B cell (primary cell): ENCODE data around the gene PRKAA2. TPM values are rescaled to one million over a fixed set of nuclear protein-coding genes. Genes with fewer than 3 reads are reported as not detected.

Source experiments
- ATAC-seq: fragments of 200-7000 bp; cut with Tn5 transposase; one replicate; pipeline ENCODE4 v1.10.0; 2021; ENCODE audit warnings: low read depth, mild to moderate bottlenecking, moderate number of reproducible peaks, moderate library complexity
- CTCF ChIA-PET: fragments of 350-600 bp; sonication (Branson Sonifier 250); formaldehyde crosslinking; loops from one replicate; lab custom pipeline; 2021; ENCODE audit warnings: antibody characterized with exemption, inconsistent platforms; lab: Charles Lee
- POLR2A ChIA-PET: fragments of 350-600 bp; sonication (Branson Sonifier 250); formaldehyde crosslinking; loops from one replicate; lab custom pipeline; 2021; ENCODE audit warnings: antibody characterized with exemption; lab: Charles Lee
- DNase-seq: peaks from one replicate; pipeline ENCODE4 v3.0.0; 2013
- H2AFZ ChIP-seq: 2 replicates; pipeline ENCODE4 v1.6.1; 2012; ENCODE audit warnings: mild to moderate bottlenecking, low read depth, low read length; ENCODE audit not compliant: insufficient read depth, poor library complexity, severe bottlenecking
- H3K27ac ChIP-seq, 2 donors: 1 replicate in 1 of 2; 2 replicates in 1 of 2; pipeline ENCODE4 v1.5.1; 2012 to 2013; ENCODE audit warnings: low read length in 2 of 2, mild to moderate bottlenecking in 2 of 2, moderate library complexity in 1 of 2
- H3K27me3 ChIP-seq, 4 experiments: fragments of 200-600 bp in 1 of 4; sonication (generic) in 1 of 4; replicated peaks in 1 of 4; 1 replicate in 2 of 4; 2 replicates in 2 of 4; pipeline versions ENCODE4 v1.6.1 to v1.7.0; 2013 to 2016; ENCODE audit warnings: low read length in 3 of 4, mild to moderate bottlenecking in 2 of 4, mixed read lengths in 1 of 4, moderate library complexity in 1 of 4; ENCODE audit not compliant: insufficient read depth in 4 of 4, control insufficient read depth in 3 of 4; ENCODE audit errors: control extremely low read depth in 1 of 4
- H3K36me3 ChIP-seq, 2 experiments: replicated peaks in 1 of 2; 1 replicate in 1 of 2; 2 replicates in 1 of 2; pipeline versions ENCODE4 v1.6.1 to v1.7.1; 2013; ENCODE audit warnings: low read length in 1 of 2; ENCODE audit not compliant: insufficient read depth in 2 of 2, control insufficient read depth in 1 of 2; ENCODE audit errors: control extremely low read depth in 1 of 2, extremely low read depth in 1 of 2
- H3K4me1 ChIP-seq, 2 donors: fragments of 200-600 bp in 1 of 2; sonication (generic) in 1 of 2; 1 replicate in 1 of 2; 2 replicates in 1 of 2; pipeline versions ENCODE4 v1.5.1 to v1.6.1; 2013 to 2017; ENCODE audit warnings: low read length in 2 of 2; ENCODE audit not compliant: control insufficient read depth in 2 of 2, insufficient read depth in 2 of 2
- H3K4me2 ChIP-seq: replicated peaks from 2 replicates; pipeline ENCODE3; 2012; ENCODE audit warnings: mild to moderate bottlenecking, low read depth, low read length; ENCODE audit not compliant: poor library complexity, severe bottlenecking
- H3K4me3 ChIP-seq, 5 experiments: fragments of 200-600 bp in 1 of 5; sonication (generic) in 1 of 5; 1 replicate in 3 of 5; 2 replicates in 2 of 5; pipeline versions ENCODE4 v1.5.1 to v1.7.0; 2011 to 2016; ENCODE audit warnings: low read length in 4 of 5, mild to moderate bottlenecking in 4 of 5, low read depth in 2 of 5, control low read depth in 1 of 5, moderate library complexity in 1 of 5; ENCODE audit not compliant: insufficient read depth in 1 of 5; ENCODE audit errors: control extremely low read depth in 1 of 5, extremely low read depth in 1 of 5
- H3K79me2 ChIP-seq: fragments of 200-600 bp; sonication (generic); one replicate; pipeline ENCODE4 v1.6.0; 2016; ENCODE audit warnings: low read length; ENCODE audit not compliant: control insufficient read depth, insufficient read depth
- H3K9ac ChIP-seq: fragments of 200-600 bp; sonication (generic); 2 replicates; pipeline ENCODE4 v1.6.1; 2017; ENCODE audit warnings: mild to moderate bottlenecking, low read length, moderate library complexity
- H3K9me3 ChIP-seq, 3 donors: one replicate each; pipeline versions ENCODE4 v1.6.1 to v1.7.1; 2013; ENCODE audit warnings: low read length in 2 of 3; ENCODE audit not compliant: control insufficient read depth in 2 of 3, insufficient read depth in 1 of 3; ENCODE audit errors: control extremely low read depth in 1 of 3
- H4K20me1 ChIP-seq: 2 replicates; pipeline ENCODE4 v1.6.0; 2012; ENCODE audit warnings: mild to moderate bottlenecking, low read length; ENCODE audit not compliant: insufficient read depth, control insufficient read depth, poor library complexity, severe bottlenecking
- H3K27ac Mint-ChIP-seq: one replicate; pipeline ENCODE4 v1.8.0; 2021; ENCODE audit warnings: mixed read lengths
- H3K27me3 Mint-ChIP-seq: one replicate; pipeline ENCODE4 v1.8.0; 2021; ENCODE audit warnings: mixed read lengths
- H3K4me1 Mint-ChIP-seq: one replicate; pipeline ENCODE4 v1.8.0; 2021; ENCODE audit warnings: mixed read lengths
- H3K4me3 Mint-ChIP-seq: one replicate; pipeline ENCODE4 v1.8.0; 2021; ENCODE audit warnings: mixed read lengths
- H3K9me3 Mint-ChIP-seq: one replicate; pipeline ENCODE4 v1.8.0; 2022; ENCODE audit warnings: mixed read lengths; ENCODE audit not compliant: insufficient read depth
- CTCF ChIP-seq: fragments of 200-600 bp; IDR thresholded peaks from one replicate; pipeline ENCODE4 v1.8.0; 2022; ENCODE audit warnings: antibody characterized with exemption, mild to moderate bottlenecking
- EZH2 ChIP-seq: IDR thresholded peaks from 2 replicates; pipeline ENCODE4 v1.6.1; 2012; ENCODE audit warnings: borderline replicate concordance, low read depth, mild to moderate bottlenecking, moderate library complexity, low read length; ENCODE audit not compliant: insufficient read depth, poor library complexity, severe bottlenecking
- WGBS: methylation state at CpG from one replicate; pipeline ENCODE4 v1.1.5; 2013; ENCODE audit warnings: missing lambda C conversion rate; ENCODE audit not compliant: insufficient coverage; 5-methylcytosine and 5-hydroxymethylcytosine counted together
- intact Hi-C: fragments of 100-400 bp; cut with micrococcal nuclease; formaldehyde crosslinking; loops from one replicate; pipeline ENCODE4 v1.10.0; 2022
- polyA plus RNA-seq: library from polyadenylated mRNA; depleted of rRNA; stranded (reverse); fragments of >200 nt; gene quantifications from 2 replicates; pipeline ENCODE4 v1.2.3, GENCODE V29; 2012
- total RNA-seq, 2 donors: library from RNA; stranded (reverse); fragments of 120-200 nt in 1 of 2; gene quantifications; 1 replicate in 1 of 2; 2 replicates in 1 of 2; pipeline versions ENCODE4 v1.2.3 to v1.2.4, GENCODE V29; 2013 to 2022

Gene PRKAA2
- total and polyA plus RNA-seq, 2 donors (not counting 1 experiment from before 2014, with no cell fraction given), result not detected

- no peak for ATAC-seq
- H4K20me1 ChIP-seq, result no peaks in the 10 kb centered on the region
- H3K27me3 ChIP-seq, result no peaks in the 10 kb centered on the region
- no peaks in the 10 kb centered on the region for H3K79me2 ChIP-seq
- no peaks in the 10 kb centered on the region for H3K4me1 ChIP-seq
- no peak for DNase-seq
- no peak overlapping the region for H3K4me2 ChIP-seq
- POLR2A ChIA-PET, result no interaction called here
- no peak overlapping the region for H3K27ac ChIP-seq
- CTCF ChIA-PET, result no interaction called here
- no peak overlapping the region for H3K9ac ChIP-seq
- no peak for TF ChIP-seq EZH2
- no peaks in the 10 kb centered on the region for H3K9me3 ChIP-seq
- Mint-ChIP-seq H3K4me1 (no peaks in the 10 kb centered on the region), H3K9me3 (no peaks in the 10 kb centered on the region), H3K4me3 (no peak overlapping the region), H3K27me3 (peaks cover 13% of the 10 kb centered on the region), H3K27ac (no peak overlapping the region)
- H2AFZ ChIP-seq, result no peak overlapping the region
- intact Hi-C loops, result no loop called here
- no peaks in the 10 kb centered on the region for H3K36me3 ChIP-seq
- H3K4me3 ChIP-seq, result no peak overlapping the region
These were observed 30.6 kb downstream of the PRKAA2 start for GRCh38 chr1:56675763-56676162.

- no peak overlapping the region for H3K27ac ChIP-seq
- no peaks in the 10 kb centered on the region for H4K20me1 ChIP-seq
- no peaks in the 10 kb centered on the region for H3K27me3 ChIP-seq
- Mint-ChIP-seq H3K4me1 (no peaks in the 10 kb centered on the region), H3K27me3 (peaks cover 13% of the 10 kb centered on the region), H3K27ac (no peak overlapping the region), H3K9me3 (no peaks in the 10 kb centered on the region), H3K4me3 (no peak overlapping the region)
- ChIA-PET CTCF (no interaction called here), POLR2A (no interaction called here)
- no peak overlapping the region for H3K9ac ChIP-seq
- no peak overlapping the region for H2AFZ ChIP-seq
- no peak for TF ChIP-seq CTCF
- TF ChIP-seq EZH2, result no peak
- H3K4me3 ChIP-seq, result no peak overlapping the region
- H3K79me2 ChIP-seq, result no peaks in the 10 kb centered on the region
- no peak for ATAC-seq
- H3K36me3 ChIP-seq, result no peaks in the 10 kb centered on the region
- DNase-seq, result no peak
- H3K4me2 ChIP-seq, result no peak overlapping the region
- intact Hi-C loops, result no loop called here
- no peaks in the 10 kb centered on the region for H3K4me1 ChIP-seq
- H3K9me3 ChIP-seq, result no peaks in the 10 kb centered on the region
- WGBS, result no CpG with 5 or more reads among the region's 2 CpGs
These were observed 31.5 kb downstream of the PRKAA2 start for GRCh38 chr1:56676571-56677035.
